Central memory CD4-positive, alpha-beta T cell (primary cell): Measurements from ENCODE around the gene SPDL1.

ENCODE experiments used
- DNase-seq: peaks from one replicate; pipeline ENCODE4 v3.0.0; 2022

SPDL1 gene

DNA sequence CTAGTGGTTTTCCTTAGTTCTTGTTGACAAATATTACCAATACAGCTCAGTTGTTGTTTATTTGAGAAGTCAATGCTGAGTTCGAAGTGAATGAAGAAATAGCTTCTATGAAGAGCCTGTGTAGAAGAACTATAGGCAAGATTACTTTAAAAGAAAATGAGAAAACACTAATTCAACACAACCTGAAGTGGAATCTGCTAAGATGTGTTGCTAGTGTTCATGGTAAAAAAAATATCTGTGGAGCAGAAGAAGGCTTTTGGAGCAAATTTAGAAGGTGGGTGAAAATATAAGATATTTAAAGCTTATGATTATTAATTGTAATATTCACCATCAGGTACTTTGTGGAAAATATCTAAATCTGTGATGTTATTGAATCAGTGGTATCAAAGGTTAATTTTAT, 51.0 kb downstream of the SPDL1 start:
- DNase-seq = no peak

DNA sequence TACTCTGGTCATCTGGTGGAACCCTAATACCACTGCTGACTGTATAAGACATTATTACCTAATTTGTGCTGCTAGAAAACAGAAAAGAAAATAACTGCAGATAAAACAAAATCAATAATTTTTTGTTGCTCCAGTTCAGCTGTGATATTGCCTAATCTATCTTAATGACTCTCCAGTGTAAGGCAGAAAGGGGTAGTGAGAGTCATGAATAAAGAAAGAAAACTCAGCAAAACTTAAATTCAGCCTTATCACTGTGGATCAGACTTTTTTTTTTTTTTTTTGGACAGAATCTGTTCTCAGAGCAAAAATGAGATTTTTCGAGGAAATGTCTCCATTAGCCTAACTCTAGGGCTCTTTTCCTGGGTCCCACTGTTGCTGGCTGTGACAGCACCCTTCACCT, 52.4 kb downstream of the SPDL1 start:
- DNase-seq = no peak

DNA sequence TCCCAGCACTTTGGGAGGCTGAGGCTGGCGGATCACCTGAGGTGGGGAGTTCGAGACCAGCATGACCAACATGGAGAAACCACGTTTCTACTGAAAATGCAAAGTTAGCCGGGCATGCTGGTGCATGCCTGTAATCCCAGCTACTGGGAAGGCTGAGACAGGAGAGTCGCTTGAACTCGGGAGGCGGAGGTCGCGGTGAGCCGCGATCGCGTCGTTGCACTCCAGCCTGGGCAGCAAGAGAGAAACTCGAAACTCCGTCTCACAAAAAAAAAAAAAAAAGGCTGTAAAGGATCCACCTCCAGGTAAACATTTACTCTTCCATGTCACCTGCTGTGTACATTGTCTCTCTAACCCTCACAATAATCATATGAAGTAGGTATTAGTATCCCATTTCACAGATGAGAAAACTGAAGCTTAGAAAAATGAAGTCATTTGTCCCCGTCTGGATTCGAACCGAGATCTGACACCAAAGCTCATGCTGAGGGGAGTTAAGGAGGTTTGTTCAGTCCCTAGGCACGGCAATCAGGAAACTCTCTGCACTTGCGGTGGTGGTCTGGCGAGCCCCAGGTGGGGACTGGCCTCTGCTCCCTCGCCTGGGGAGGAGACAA, 53.0 kb downstream of the SPDL1 start:
- no peak for DNase-seq

DNA sequence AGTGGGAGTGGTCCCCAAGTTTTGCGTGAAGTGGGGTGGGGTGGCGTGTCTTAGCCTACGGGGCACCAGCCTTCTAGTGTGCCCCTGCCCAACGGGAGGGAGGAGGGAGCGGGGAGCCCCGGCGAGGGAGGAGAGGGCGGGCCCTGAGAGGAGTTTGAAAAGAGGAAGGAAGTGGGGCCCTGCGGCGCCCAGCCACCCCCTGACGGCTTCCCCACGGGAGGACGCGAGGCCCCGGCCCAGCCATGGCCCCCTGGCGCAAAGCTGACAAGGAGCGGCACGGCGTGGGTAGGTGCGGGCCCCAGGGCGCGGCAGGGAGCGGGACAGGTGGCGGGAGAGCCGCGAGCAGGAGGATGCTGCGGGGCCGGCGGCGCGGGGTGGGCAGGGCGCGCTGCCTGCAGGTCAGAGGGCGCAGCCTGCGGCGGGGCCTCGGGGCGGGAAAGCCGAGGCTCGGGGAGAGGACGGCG, 53.5 kb downstream of the SPDL1 start, which contains the start of gene DOCK2:
Gene DOCK2 (plus strand): TSS at position 191 of the 464 bp plus-strand sequence. CDS start 52 bp downstream, at position 243.
- DNase-seq = peak; percentile 65

DNA sequence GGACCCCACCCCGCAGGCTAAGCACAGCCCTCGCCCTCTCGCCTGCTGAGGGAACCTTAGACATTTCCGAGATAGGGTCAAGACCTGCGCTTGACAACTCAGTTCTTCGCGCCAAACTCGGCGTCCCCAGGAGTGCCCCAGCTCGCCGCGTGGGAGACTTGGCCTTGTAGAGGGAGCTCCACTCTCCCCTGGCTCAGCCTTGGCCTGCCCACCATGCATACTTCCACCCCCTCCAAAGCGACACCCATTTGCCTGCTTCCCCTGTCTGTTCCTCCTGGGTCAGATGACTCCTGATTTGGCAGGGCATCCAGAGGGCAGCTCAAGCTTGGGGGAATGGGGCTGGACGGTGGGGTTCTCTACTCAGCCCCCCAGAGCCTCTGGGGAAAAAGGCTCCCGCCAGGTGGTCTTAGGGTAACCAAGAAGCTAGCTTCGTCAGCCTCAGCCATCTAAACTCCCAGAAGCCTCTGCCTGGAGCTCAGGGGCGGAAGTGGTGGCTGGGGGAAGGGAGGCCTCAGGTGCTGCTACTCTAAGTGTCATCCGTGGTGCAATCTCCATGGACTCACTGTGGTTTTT, 54.1 kb downstream of the SPDL1 start:
- DNase-seq = peak; percentile 76

DNA sequence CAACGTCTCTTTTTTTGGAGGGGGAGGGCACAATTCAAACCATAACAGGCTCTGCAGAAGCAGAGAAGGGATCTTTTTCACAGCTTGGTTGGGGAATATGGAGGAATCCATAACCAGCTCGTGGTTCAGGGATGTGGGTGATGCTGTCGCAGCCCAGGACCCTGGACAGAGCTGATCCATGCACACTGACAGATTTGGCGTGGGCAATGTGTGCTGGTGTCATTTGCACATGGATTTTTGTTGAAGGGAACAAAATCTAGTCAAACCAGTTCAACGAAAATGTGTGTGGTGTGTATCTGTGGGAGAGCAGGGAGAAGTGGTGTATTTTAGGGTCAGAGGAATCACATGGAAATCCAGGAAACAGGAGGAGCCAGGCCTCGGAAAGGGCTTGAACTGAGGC, 57.7 kb downstream of the SPDL1 start:
- no peak for DNase-seq

DNA sequence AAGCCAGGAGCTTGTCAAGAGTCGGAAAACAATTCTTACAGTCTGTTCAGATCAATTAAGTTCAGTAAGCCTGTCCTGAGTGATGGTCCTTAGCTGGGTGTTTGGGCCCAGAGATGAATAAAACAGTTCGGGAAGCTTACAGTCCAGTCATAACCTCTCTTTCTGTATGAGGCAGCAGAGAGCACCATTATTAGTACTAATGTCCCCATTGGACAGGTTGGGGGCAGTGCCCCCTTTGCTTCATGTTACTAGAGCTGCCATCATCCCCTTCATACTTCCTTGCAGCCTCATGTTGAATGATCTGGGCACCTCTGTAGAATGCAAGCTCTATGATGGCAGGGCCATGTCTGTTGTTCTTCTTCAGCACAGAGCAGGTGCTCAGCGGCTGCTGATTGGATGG, 63.3 kb downstream of the SPDL1 start:
- DNase-seq = no peak

DNA sequence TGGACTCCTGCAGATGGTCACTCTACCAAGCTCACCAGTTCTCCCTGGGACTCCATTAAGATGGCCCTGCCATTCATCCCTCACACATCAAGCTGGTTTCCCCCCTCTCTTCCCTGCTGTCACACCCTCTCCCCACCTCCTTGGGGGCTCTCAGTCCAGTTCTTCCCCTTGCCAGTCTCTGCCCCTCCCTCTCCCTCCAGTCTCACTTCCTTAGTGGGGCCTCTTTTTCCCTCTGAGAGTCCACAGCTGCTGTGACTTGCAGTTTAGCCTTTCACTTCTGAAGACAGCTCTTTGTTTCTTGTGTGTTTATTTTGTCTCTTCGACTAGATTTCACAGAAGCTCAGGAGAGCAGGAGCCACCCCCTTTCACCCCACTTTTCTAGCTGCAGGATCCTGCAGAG, 64.0 kb downstream of the SPDL1 start:
- no peak for DNase-seq

DNA sequence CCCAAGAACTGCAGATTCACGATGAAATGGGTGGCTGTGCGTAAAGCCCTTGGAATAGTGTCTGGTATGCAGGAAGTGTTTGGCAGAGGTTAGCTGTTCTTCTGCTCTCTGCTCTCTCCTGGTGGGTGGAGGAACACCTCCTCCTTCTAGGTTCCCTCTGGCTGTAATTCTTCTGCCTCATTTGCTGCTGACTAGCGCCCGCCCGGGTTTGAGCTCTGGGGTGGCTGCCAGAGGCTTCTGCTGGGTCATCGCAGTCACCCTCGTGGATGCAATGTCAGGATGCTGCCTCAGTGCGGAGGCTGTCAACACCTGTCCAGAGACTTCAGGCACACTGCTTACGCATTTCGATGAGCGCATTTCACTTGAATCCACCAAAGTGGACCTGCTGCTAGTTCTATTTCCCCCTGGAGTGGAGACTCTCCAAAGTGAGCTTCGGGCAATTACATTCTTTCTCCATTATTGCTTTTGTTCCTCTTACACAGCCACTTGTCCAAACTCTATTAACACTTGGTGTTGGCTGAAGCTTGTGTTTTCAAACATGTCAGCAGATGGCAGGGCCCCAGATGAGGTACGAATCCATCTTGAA, 65.2 kb downstream of the SPDL1 start:
- DNase-seq = no peak

DNA sequence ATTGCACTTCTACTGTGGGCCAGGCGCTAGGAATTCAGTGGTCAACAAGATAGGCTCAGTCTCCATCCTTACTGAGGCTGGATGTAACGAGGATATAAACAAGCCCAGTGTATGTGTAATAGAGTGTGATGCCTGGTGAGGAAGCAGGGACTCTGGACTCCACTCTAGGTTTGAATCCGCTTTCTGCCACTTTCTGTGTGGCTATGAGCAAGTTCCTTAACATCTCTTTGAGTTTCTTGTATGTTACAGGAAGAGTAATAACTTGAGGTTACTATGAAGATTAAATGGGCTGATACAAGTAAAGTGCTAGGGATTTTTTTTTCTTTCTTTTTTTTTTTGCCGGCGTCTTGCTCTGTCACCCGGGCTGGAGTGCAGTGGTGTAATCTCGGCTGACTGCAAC, 65.9 kb downstream of the SPDL1 start:
- DNase-seq = peak; percentile 40

DNA sequence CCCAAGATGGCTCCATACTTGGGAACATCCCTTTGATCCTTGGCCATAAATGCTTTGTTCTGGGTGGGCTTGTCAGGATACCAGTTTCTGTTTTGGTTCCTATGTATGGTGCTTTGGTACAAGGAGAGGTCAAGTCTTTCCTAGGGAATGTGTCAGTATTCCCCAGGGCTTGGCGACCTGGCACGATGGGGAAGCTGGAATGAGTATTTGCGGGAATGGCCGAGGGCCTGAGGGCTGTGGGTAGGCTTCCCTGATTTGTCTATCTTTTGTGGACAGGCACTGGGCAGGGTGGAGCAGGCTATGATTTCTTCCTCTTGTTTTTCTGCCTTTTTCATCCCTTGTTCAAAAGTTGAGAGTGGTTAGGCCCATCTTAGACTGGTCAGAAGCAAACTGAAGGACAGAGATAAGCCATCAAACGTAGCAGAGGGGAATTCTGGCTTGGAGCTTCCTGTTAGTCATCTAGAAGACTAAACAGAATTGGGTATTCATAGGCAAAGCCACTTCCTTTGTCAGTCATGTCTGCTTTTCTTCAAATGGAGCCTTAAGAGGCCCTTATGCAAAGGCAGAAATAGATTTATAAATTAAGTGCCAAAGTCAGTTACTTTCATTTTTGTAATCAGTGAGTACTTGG, 67.2 kb downstream of the SPDL1 start:
- DNase-seq = peak; percentile 26

DNA sequence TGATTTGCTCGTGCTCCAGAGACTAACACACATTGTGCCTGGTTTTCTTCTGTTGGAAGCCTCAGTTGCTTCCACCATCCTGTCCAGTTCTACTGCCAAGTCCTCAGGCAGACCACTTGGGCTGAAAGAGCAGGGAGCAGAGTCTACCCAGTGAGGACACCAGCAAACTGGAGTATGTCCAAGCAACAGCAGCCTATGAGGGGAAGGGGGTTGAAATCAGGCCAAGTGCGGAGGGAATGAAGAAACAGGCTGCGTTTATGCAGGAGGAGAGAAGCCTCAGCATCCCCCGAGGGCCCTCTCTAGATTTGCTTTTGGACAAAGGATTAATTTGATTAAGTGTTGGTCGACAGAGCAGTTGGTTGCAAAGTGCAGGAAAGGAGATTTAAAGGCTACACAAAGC, 68.0 kb downstream of the SPDL1 start:
- no peak for DNase-seq

DNA sequence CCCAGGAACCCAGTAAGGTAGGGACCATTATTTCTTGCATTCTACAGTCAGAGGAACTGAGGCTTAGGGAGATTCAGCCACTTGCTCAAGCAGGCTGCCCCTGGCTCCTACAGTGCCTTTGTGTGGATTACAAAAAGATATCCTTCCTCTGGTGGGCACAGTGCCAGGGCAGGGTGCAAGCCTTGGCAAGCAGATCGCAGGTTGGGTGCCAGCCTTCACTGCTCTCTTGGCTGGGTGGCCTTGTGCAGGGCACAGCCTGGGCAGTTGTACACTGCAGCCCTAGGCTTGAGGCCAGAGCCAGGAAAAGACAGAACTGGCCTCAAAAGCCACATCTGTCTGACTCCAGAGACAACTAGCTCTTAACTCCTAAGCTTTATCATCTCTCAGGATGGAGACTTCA, 68.5 kb downstream of the SPDL1 start:
- DNase-seq = no peak

DNA sequence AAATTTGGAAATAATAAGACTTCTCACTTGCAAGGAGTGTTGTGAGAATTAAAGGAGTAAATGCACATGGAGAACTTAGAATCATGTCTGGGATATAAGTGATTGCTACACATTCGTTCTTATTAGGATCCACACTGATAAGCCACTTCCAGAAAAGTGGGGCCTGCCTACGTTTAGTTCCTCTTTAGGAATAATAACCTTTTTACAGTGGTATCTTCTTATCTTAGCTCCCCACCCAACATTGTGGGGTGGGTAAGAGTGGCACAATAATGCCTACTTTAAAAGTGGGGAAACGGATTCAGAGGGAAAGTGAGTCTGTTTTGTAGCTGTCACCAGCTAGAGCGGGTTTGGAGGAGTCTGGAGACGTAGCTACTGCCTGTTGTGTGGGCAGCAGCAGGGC, 69.5 kb downstream of the SPDL1 start:
- DNase-seq = no peak
